ENCODE data around the gene CD6.

CD6 gene

DNA sequence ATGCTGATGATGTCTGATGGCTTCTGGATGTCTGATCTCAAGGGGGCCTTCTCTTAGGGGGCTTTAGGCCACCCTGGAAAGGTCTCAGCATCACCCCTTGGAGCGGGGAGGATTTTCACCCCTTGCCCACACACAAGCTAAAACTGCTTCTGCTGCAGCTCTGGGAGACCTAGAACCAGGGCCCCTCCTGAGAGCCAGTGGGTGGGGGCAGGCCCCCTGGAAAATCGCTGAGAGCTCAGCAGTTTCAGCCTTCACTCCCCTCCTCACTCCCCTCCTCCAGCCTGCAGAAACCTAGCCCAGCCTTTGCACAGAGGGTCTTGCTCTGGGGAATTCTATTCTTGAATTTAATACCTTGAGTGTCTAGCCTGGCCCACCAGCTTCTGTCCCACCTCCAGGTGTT lies 17.2 kb downstream of the CD6 start:
- Histone ChIP-seq H3K4me3 (ENCODE audit: low read length) (no peak overlapping the region), H3K4me2 (ENCODE audit: low read length) (peak overlapping the region; percentile 43), H3K27me3 (ENCODE audit: control insufficient read depth, low read length) (peaks cover 6% of the 10 kb centered on the region), H4K20me1 (ENCODE audit: control insufficient read depth, insufficient read depth, low read depth, low read length) (no peaks in the 10 kb centered on the region), H3F3A (ENCODE audit: control insufficient read depth, insufficient read depth) (no peaks in the 10 kb centered on the region), H3K79me2 (ENCODE audit: control insufficient read depth, low read length) (no peaks in the 10 kb centered on the region), H3K27ac (ENCODE audit: low read depth, low read length) (no peak overlapping the region), H3K4me1 (ENCODE audit: control insufficient read depth, low read length) (peaks cover 18% of the 10 kb centered on the region), H3K9me3 (ENCODE audit: control insufficient read depth, insufficient read depth, low read length) (no peaks in the 10 kb centered on the region), H3K36me3 (ENCODE audit: control insufficient read depth, low read length) (no peaks in the 10 kb centered on the region), H3K9me2 (replicated peaks; ENCODE audit: control insufficient read depth, low read length) (no peaks in the 10 kb centered on the region)
- TF ChIP-seq, protein P1, sequence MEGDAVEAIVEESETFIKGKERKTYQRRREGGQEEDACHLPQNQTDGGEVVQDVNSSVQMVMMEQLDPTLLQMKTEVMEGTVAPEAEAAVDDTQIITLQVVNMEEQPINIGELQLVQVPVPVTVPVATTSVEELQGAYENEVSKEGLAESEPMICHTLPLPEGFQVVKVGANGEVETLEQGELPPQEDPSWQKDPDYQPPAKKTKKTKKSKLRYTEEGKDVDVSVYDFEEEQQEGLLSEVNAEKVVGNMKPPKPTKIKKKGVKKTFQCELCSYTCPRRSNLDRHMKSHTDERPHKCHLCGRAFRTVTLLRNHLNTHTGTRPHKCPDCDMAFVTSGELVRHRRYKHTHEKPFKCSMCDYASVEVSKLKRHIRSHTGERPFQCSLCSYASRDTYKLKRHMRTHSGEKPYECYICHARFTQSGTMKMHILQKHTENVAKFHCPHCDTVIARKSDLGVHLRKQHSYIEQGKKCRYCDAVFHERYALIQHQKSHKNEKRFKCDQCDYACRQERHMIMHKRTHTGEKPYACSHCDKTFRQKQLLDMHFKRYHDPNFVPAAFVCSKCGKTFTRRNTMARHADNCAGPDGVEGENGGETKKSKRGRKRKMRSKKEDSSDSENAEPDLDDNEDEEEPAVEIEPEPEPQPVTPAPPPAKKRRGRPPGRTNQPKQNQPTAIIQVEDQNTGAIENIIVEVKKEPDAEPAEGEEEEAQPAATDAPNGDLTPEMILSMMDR (IDR thresholded peaks at IDR 0.05; ENCODE audit: low read depth, low read length, poor library complexity, severe bottlenecking), result no peak
- TF ChIP-seq EZH2phosphoT487 (IDR thresholded peaks at IDR 0.05; ENCODE audit: borderline replicate concordance, low read length), result no peak

DNA sequence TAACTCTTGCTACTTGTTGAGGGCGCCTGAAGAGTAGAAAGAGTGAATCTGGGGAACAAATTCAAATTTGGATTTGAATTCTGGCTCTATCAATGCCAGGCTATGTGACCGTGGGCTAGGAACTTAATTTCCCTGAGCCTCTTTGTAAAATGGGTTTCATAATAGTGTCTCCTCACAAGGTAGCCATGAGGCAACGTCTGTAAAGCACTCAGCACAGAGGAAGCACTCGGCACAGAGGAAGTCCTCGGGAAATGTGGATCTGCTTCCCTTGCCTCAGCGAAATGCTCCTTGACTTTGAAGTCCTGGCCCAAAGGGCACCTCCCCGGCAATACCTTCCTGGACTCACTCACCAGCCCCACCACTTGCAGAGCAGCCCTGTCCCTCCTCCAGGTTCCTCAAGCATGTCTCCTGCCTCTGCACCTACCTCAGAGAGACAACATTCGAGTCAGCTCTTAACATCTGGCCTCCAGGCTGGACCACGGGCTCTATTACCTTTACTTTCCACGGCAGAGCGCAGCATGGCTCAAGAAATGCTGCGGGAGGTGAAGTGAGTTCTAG lies 17.7 kb downstream of the CD6 start:
- H3K27ac ChIP-seq (ENCODE audit: low read depth, low read length), result no peak overlapping the region
- H3K4me2 ChIP-seq (ENCODE audit: low read length), result peak overlapping the region; percentile 43
- H3K9me2 ChIP-seq (replicated peaks; ENCODE audit: control insufficient read depth, low read length), result no peaks in the 10 kb centered on the region
- TF ChIP-seq EZH2phosphoT487 (IDR thresholded peaks at IDR 0.05; ENCODE audit: borderline replicate concordance, low read length), result no peak
- TF ChIP-seq, protein P1 (IDR thresholded peaks at IDR 0.05; ENCODE audit: low read depth, low read length, poor library complexity, severe bottlenecking), result no peak
- H4K20me1 ChIP-seq (ENCODE audit: control insufficient read depth, insufficient read depth, low read depth, low read length), result no peaks in the 10 kb centered on the region
- H3K4me1 ChIP-seq (ENCODE audit: control insufficient read depth, low read length), result peaks cover 14% of the 10 kb centered on the region
- H3K79me2 ChIP-seq (ENCODE audit: control insufficient read depth, low read length), result no peaks in the 10 kb centered on the region
- no peaks in the 10 kb centered on the region for H3K9me3 ChIP-seq (ENCODE audit: control insufficient read depth, insufficient read depth, low read length)
- no peaks in the 10 kb centered on the region for H3K36me3 ChIP-seq (ENCODE audit: control insufficient read depth, low read length)
- no peak overlapping the region; the same call in 1 of the 2 replicates for H3K4me3 ChIP-seq (ENCODE audit: low read length)
- H3K27me3 ChIP-seq (ENCODE audit: control insufficient read depth, low read length), result peaks cover 8% of the 10 kb centered on the region
- no peaks in the 10 kb centered on the region for H3F3A ChIP-seq (ENCODE audit: control insufficient read depth, insufficient read depth)

DNA sequence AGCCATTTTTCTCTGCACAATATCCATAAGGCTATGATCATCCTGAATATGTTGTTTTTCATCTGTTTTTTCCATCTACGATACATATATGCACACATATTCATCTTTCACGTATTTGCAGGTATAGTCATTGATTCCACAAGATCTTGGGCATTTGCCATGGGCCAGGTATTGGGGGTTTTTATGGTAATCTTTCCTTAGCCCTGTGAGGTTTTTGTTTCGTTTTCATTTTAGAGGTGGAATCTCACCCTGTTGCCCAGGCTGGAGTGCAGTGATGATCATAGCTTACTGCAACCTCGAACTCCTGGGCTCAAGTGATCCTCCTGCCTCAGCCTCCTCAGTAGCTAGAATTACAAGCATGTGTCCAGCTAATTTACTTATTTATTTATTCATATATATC lies 20.0 kb downstream of the CD6 start:
- H3K36me3 ChIP-seq (ENCODE audit: control insufficient read depth, low read length), result no peaks in the 10 kb centered on the region
- H3K27ac ChIP-seq (ENCODE audit: low read depth, low read length), result no peak overlapping the region
- no peaks in the 10 kb centered on the region for H3K9me2 ChIP-seq (replicated peaks; ENCODE audit: control insufficient read depth, low read length)
- no peaks in the 10 kb centered on the region for H4K20me1 ChIP-seq (ENCODE audit: control insufficient read depth, insufficient read depth, low read depth, low read length)
- no peaks in the 10 kb centered on the region for H3K79me2 ChIP-seq (ENCODE audit: control insufficient read depth, low read length)
- no peaks in the 10 kb centered on the region for H3K9me3 ChIP-seq (ENCODE audit: control insufficient read depth, insufficient read depth, low read length)
- peaks cover 8% of the 10 kb centered on the region for H3K27me3 ChIP-seq (ENCODE audit: control insufficient read depth, low read length)
- no peaks in the 10 kb centered on the region for H3F3A ChIP-seq (ENCODE audit: control insufficient read depth, insufficient read depth)
- no peak overlapping the region for H3K4me2 ChIP-seq (ENCODE audit: low read length)
- no peak for TF ChIP-seq EZH2phosphoT487 (IDR thresholded peaks at IDR 0.05; ENCODE audit: borderline replicate concordance, low read length)
- TF ChIP-seq, protein P1 (IDR thresholded peaks at IDR 0.05; ENCODE audit: low read depth, low read length, poor library complexity, severe bottlenecking), result no peak
- no peak overlapping the region for H3K4me3 ChIP-seq (ENCODE audit: low read length)
- H3K4me1 ChIP-seq (ENCODE audit: control insufficient read depth, low read length), result peaks cover 12% of the 10 kb centered on the region
